K562 treated with DMSO at 1 percent for 48 hours (cell line): ENCODE results near the gene NOP16. TPM values are rescaled to one million over a fixed set of nuclear protein-coding genes. Genes with fewer than 3 reads are reported as not detected.

Source experiments
- total RNA-seq: library from RNA; unstranded; fragments of 300-600 nt; gene quantifications from 2 replicates; pipeline ENCODE4 v1.2.3, GENCODE V29; 2022; ENCODE audit warnings: low replicate concordance; ENCODE audit errors: extremely low read depth

The NOP16 gene
- not detected in 2 replicates for total RNA-seq

GRCh38 chr5:176388444-176389134 lies at the start of gene NOP16, which contains the start of gene HIGD2A:
Gene NOP16, minus strand, starts transcription at chr5:176388598. Its CDS starts 59 bp downstream, at chr5:176388539.
Gene HIGD2A, plus strand, starts transcription at chr5:176388751. Its CDS starts 69 bp downstream, at chr5:176388820.

GRCh38 chr5:176415952-176416924 lies 27.8 kb upstream of the NOP16 start, which contains the start of gene CLTB:
Gene CLTB, minus strand, starts transcription at chr5:176416539. Its CDS starts 176 bp downstream, at chr5:176416363.

GRCh38 chr5:176365351-176366231 lies 22.8 kb downstream of the NOP16 start, which contains the start of gene ARL10:
Gene ARL10, plus strand, starts transcription at chr5:176365487. Its CDS starts 77 bp downstream, at chr5:176365564.

GRCh38 chr5:176361437-176362232 lies 26.8 kb downstream of the NOP16 start, which contains the start of gene KIAA1191:
Gene KIAA1191, minus strand, starts transcription at chr5:176361764. Its CDS starts 2,256 bp downstream, at chr5:176359508.

Other genes with a start within 250 kb of the NOP16 start
- gene SIMC1, start 150.2 kb downstream of the NOP16 start, total RNA-seq, result not detected in 2 replicates
- gene KIAA1191, start 26.8 kb downstream of the NOP16 start, total RNA-seq, result 141 TPM in 1 of 2 replicates, not detected in the other
- gene ARL10, start 23.1 kb downstream of the NOP16 start, total RNA-seq, result not detected in 2 replicates
- gene HIGD2A, start 153 bp upstream of the NOP16 start, total RNA-seq, result not detected in 2 replicates
- gene CLTB, start 27.9 kb upstream of the NOP16 start, total RNA-seq, result not detected in 2 replicates
- gene FAF2, start 59.8 kb upstream of the NOP16 start, total RNA-seq, result not detected in 2 replicates
- not detected in 2 replicates for gene RNF44, start 148.8 kb upstream of the NOP16 start, total RNA-seq
- gene CDHR2, start 160.7 kb upstream of the NOP16 start, total RNA-seq, result not detected in 2 replicates
- not detected in 2 replicates for gene GPRIN1, start 221.6 kb upstream of the NOP16 start, total RNA-seq
- gene SNCB, start 241.9 kb upstream of the NOP16 start, total RNA-seq, result not detected in 2 replicates
- not detected in 2 replicates for gene EIF4E1B, start 242.1 kb upstream of the NOP16 start, total RNA-seq